Dedifferentiated amniotic fluid mesenchymal stem cell (primary cell): ENCODE measurements around the gene SPATA6L.

Experiments used
- DNase-seq: peaks from one replicate; pipeline ENCODE4 v3.0.0-alpha.2; 2016; ENCODE audit errors: extremely low spot score

SPATA6L gene

GRCh38 chr9:4550777-4551484 lies 115.3 kb downstream of the SPATA6L start:
- no peak for DNase-seq

DNA sequence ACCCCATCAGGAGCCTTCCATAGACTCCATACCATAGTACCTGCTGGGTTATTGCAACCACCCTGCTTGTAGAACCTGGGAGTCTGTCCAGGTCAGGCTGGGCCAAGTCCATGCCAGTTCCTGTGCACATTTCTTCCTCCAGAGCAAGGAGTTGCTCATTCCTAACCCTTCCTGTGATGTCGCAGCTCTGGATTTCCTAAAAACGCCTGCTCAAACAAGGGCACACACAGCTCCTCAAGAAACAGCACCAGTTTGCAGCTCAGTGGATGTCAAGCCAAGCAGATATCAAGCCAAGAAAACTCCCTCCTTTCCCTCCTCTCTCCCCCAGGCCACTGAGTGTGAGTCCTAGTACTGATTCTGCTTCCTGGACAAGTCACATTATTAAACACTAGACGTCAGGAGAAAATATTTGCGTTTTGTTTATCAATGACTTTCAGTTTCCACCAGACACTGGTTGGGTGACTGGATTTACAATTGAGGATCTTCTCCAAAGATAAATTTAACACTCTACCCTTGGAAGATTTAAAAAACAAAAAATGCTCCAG lies 116.5 kb downstream of the SPATA6L start:
- DNase-seq: no peak

DNA sequence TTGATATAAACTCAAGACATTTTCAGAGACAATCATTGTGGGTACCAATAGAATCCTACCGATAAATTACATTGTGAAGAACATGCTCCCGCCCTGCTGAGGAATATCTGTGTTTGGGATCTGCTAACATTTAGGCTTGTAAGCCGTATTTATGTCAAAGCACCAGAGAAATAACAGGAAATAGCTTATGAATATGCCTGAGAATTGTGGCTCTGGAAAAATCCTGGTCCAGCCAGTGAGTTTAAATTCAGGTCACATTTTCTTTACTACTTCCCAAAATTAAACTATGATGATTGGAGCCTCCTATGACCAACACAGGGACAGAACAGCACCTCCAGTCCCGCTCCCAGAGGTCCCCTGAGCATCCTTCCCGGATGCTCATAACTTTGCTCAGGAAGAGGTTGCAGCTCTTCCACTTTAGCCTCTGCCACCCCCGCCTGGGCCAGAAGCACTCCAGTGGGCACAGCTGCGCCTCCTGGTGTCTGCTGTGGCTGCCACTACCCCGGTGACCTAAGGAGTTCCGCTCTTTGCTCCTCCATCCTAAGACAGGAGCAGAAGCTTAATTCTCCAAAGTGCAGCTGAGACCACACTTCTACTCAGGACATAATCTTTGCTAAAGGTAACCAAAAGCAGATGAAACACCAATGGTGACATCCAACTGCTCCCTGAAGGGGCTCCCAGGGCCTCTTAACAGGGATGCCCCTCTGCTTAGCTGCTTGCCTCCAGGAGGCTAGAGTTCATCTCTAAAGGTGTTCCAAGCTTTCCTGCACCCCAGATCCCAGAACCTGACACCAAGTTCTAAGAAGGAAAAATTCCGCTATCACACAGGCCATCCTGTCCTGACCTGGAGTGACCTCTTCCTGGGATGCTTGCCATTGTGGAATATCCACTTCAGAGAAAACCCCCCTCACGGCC lies 117.2 kb downstream of the SPATA6L start:
- DNase-seq: no peak
